ENCODE data around the gene PTGES2.
"Not testable (repeated sequence)": the region's sequence is repeated elsewhere in the genome, so short reads cannot be mapped to it uniquely, and the experiment has no call there.

PTGES2 gene

DNA sequence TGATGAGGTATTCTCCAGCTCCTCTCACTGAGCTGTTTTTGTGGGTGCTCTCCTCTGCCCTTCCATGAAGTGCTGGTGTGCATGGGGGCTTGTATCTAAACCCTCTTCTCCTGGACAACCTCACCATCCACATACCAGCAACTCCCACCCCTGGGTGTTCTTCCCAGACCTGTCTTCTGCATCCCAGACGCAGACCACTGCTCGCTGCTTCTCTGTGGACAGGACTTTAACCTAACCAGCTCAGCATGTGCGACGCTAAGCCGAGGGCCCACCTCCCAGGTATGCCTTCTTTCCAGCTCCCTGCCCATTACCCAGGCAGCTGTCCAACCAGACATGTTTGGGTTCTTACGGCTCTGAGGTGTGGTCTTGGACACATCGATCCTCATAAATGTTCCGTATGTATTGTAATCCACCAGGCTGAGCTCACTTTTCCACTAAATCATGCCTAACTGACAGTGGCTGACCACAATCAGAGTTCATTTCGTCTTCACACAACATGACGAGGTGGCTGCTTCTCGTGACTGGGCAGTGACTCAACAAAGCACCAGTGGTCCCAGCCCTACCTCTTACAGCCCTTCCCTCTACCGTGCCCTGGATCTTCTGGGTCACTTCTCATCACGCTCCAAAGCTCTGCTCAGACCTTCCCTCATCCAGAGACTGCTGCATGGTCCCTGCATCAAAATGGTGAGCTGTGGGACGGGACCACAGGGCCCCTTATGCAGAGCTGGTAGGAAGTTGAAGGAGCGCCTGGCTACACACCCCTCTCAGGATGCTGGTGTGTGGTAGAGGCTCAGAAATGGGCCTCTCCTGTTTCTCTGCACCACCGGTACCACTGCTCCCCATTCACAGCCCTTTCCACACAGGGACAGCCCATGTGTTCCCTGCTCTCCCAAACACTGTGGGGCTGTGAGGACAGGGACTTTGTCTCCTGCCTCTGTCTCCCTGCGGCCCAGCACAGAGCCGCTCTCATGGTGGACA, 9.6 kb upstream of the PTGES2 start:
- no peak for TF ChIP-seq CTCF (conservative IDR thresholded peaks at IDR 0.05; ENCODE audit: control insufficient read depth, insufficient read depth, low read depth, low read length)
- peak; percentile 85 for DNase-seq (ENCODE audit: low read depth)
- no peak overlapping the region for H3K4me3 ChIP-seq (ENCODE audit: control insufficient read depth, low read depth, low read length)

- not testable (repeated sequence) for H3K4me3 ChIP-seq (ENCODE audit: control insufficient read depth, low read depth, low read length); DNase-seq (ENCODE audit: low read depth)
These were observed 8.0 kb upstream of the PTGES2 start for GRCh38 chr9:128135561-128135960.

DNA sequence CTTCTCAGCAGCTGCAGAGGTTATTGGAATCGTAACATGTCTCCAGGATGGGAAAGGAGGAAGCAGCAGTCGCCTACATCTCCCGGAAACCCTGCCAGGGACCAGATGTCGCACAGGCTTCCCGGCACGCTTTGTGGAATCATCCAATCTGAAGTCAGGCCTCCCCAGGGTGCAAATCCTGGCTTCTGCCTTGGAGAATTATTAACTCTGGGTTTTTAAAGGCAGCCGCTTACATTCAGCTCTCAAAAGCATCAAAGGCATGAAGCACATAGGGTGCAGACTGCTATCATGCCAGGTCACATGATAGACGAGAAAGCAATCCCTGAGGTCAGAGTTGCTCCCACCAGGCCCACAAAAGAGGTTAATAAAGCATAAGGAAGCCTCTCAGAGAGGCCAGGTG, 4.6 kb upstream of the PTGES2 start:
- not testable (repeated sequence) for H3K4me3 ChIP-seq (ENCODE audit: control insufficient read depth, low read depth, low read length); DNase-seq (ENCODE audit: low read depth)

- DNase-seq (ENCODE audit: low read depth); H3K4me3 ChIP-seq (ENCODE audit: control insufficient read depth, low read depth, low read length): not testable (repeated sequence)
These were observed 3.8 kb upstream of the PTGES2 start for GRCh38 chr9:128131346-128131745.

GRCh38 chr9:128130651-128131050, 3.1 kb upstream of the PTGES2 start:
- not testable (repeated sequence) for H3K4me3 ChIP-seq (ENCODE audit: control insufficient read depth, low read depth, low read length); DNase-seq (ENCODE audit: low read depth)

DNA sequence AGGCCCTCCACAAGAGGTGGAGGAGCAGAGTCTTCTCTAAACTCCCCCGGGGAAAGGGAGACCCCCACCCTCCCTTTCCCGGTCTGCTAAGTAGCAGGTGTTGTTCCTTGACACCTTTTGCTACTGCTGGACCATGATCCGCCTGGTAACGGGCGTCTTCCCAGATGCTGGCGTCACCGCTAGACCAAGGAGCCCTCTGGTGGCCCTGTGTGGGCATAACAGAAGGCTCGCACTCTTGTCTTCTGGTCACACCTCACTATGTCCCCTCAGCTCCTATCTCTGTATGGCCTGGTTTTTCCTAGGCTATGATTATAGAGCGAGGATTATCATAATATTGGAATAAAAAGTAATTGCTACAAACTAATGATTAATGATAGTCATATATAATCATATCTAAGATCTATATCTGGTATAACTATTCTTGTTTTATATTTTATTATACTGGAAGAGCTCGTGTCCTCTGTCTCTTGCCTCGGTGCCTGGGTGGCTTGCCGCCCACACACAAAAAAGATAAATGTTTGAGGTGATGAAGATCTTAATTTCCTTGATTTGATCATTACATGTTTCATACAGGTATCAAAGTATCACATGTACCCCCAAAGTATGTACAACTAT, 2.6 kb upstream of the PTGES2 start:
- not testable (repeated sequence) for DNase-seq (ENCODE audit: low read depth)

DNA sequence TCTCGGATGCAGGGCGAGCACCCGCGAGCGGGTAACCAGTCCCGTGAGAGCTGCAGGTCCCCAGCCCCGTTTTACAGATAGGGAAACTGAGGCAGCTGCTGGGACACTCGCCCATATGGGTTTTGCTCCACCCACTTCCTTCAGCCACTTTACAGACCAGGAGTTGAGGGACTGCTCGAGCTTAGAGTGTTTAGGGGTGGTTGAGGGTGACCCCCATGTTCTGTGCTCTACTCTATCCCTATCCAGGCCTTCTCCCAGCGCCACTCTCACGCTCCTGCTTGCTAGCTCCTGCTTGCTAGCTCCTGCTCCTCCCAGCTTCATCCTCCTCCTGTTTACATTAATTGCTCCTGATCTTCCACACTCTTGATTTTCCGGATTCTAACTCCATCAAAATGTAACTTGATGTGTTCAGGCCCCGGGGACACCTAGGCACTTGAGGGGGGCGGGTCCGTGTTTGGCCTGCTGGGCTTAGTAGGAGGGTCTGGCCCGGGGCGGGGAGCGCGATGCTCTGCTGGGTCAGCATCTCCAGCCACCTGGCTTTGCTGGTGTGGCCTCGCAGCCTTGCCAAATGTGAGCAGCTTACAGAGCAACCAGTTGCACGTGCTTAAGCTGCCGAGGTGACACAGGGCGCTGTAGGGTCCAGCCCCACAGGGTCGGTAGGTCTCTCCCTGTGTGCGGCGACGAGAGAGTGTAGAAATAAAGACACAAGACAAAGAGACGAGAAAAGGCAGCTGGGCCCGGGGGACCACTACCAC, 1.5 kb upstream of the PTGES2 start:
- H3K4me3 ChIP-seq (ENCODE audit: control insufficient read depth, low read depth, low read length): peak overlapping the region; percentile 71
- no peak for DNase-seq (ENCODE audit: low read depth)
- TF ChIP-seq CTCF (conservative IDR thresholded peaks at IDR 0.05; ENCODE audit: control insufficient read depth, insufficient read depth, low read depth, low read length): no peak

More for the DNA sequence above, 2.6 kb upstream of the PTGES2 start:
- not testable (repeated sequence) for H3K4me3 ChIP-seq (ENCODE audit: control insufficient read depth, low read depth, low read length)

- H3K4me3 ChIP-seq (ENCODE audit: control insufficient read depth, low read depth, low read length): peak overlapping the region; percentile 71
- TF ChIP-seq CTCF (conservative IDR thresholded peaks at IDR 0.05; ENCODE audit: control insufficient read depth, insufficient read depth, low read depth, low read length): no peak
- peak; percentile 88 for DNase-seq (ENCODE audit: low read depth)
These were observed 684 bp upstream of the PTGES2 start for GRCh38 chr9:128127990-128128835.
